ENCODE data around the gene DPPA2. TPM values are rescaled to one million over a fixed set of nuclear protein-coding genes. Genes with fewer than 3 reads are reported as not detected.

DPPA2 gene
- total RNA-seq, 2 experiments from 2014 or later: not detected

GRCh38 chr3:109275702-109276293 is 40.5 kb downstream of the DPPA2 start:
- CTCF ChIA-PET: interaction anchor here (1.2 kb wide), 1 partner anchor 12 kb away, joined by 3 read pairs; no protein-coding TSS in a partner anchor
- Mint-ChIP-seq H3K27ac (no peak overlapping the region), H3K9me3 (ENCODE audit: low read depth) (no peaks in the 10 kb centered on the region), H3K4me1 (no peaks in the 10 kb centered on the region), H3K36me3 (no peaks in the 10 kb centered on the region), H3K27me3 (peaks cover 2% of the 10 kb centered on the region), H3K4me3 (no peak overlapping the region)
- DNase-seq: no peak
- ATAC-seq: no peak

GRCh38 chr3:109270779-109271178 is 45.5 kb downstream of the DPPA2 start:
- no peaks in the 10 kb centered on the region for H3K4me1 Mint-ChIP-seq
- DNase-seq (no peak), ATAC-seq (no peak)
- CTCF ChIA-PET: no interaction called here
- no peak overlapping the region for H3K27ac Mint-ChIP-seq
- H3K9me3 Mint-ChIP-seq (ENCODE audit: low read depth): no peaks in the 10 kb centered on the region
- no peaks in the 10 kb centered on the region for H3K36me3 Mint-ChIP-seq
- peaks cover 5% of the 10 kb centered on the region for H3K27me3 Mint-ChIP-seq
- H3K4me3 Mint-ChIP-seq: no peak overlapping the region

GRCh38 chr3:109269577-109270275 is 46.6 kb downstream of the DPPA2 start:
- H3K9me3 Mint-ChIP-seq (ENCODE audit: low read depth): no peaks in the 10 kb centered on the region
- CTCF ChIA-PET: no interaction called here
- H3K27ac Mint-ChIP-seq: no peak overlapping the region
- H3K36me3 Mint-ChIP-seq: no peaks in the 10 kb centered on the region
- H3K27me3 Mint-ChIP-seq: peaks cover 5% of the 10 kb centered on the region
- no peak overlapping the region for H3K4me3 Mint-ChIP-seq
- DNase-seq (no peak), ATAC-seq (no peak)
- H3K4me1 Mint-ChIP-seq: no peaks in the 10 kb centered on the region

GRCh38 chr3:109268181-109268580 is 48.1 kb downstream of the DPPA2 start:
- Mint-ChIP-seq H3K9me3 (ENCODE audit: low read depth) (no peaks in the 10 kb centered on the region), H3K27me3 (peaks cover 2% of the 10 kb centered on the region), H3K27ac (no peak overlapping the region), H3K36me3 (no peaks in the 10 kb centered on the region), H3K4me1 (no peaks in the 10 kb centered on the region), H3K4me3 (no peak overlapping the region)
- CTCF ChIA-PET: no interaction called here
- ATAC-seq: no peak
- DNase-seq: no peak

GRCh38 chr3:109265295-109265694 is 51.0 kb downstream of the DPPA2 start:
- no peaks in the 10 kb centered on the region for H3K4me1 Mint-ChIP-seq
- H3K27ac Mint-ChIP-seq: no peak overlapping the region
- H3K4me3 Mint-ChIP-seq: no peak overlapping the region
- no peak for ATAC-seq
- no peaks in the 10 kb centered on the region for H3K36me3 Mint-ChIP-seq
- no peak for DNase-seq
- CTCF ChIA-PET: no interaction called here
- H3K27me3 Mint-ChIP-seq: peaks cover 2% of the 10 kb centered on the region
- H3K9me3 Mint-ChIP-seq (ENCODE audit: low read depth): no peaks in the 10 kb centered on the region

- Mint-ChIP-seq H3K4me3 (no peak overlapping the region), H3K4me1 (no peaks in the 10 kb centered on the region), H3K9me3 (ENCODE audit: low read depth) (no peaks in the 10 kb centered on the region), H3K36me3 (no peaks in the 10 kb centered on the region), H3K27ac (no peak overlapping the region), H3K27me3 (no peaks in the 10 kb centered on the region)
- DNase-seq (no peak), ATAC-seq (no peak)
- CTCF ChIA-PET: no interaction called here
These were observed 59.0 kb downstream of the DPPA2 start for GRCh38 chr3:109257269-109257668.

GRCh38 chr3:109254770-109255169 is 61.5 kb downstream of the DPPA2 start:
- ATAC-seq (no peak), DNase-seq (no peak)
- no peak overlapping the region for H3K4me3 Mint-ChIP-seq
- H3K27ac Mint-ChIP-seq: no peak overlapping the region
- no peaks in the 10 kb centered on the region for H3K9me3 Mint-ChIP-seq (ENCODE audit: low read depth)
- CTCF ChIA-PET: no interaction called here
- H3K27me3 Mint-ChIP-seq: no peaks in the 10 kb centered on the region
- H3K4me1 Mint-ChIP-seq: no peaks in the 10 kb centered on the region
- no peaks in the 10 kb centered on the region for H3K36me3 Mint-ChIP-seq

- Mint-ChIP-seq H3K9me3 (ENCODE audit: low read depth) (no peaks in the 10 kb centered on the region), H3K4me3 (no peak overlapping the region), H3K4me1 (no peaks in the 10 kb centered on the region), H3K27ac (no peak overlapping the region), H3K27me3 (no peaks in the 10 kb centered on the region), H3K36me3 (no peaks in the 10 kb centered on the region)
- CTCF ChIA-PET: no interaction called here
- ATAC-seq: no peak
- DNase-seq: no peak
These were observed 63.7 kb downstream of the DPPA2 start for GRCh38 chr3:109252641-109253040.

Other genes with a start within 250 kb of the DPPA2 start
- not detected for gene MORC1, start 198.4 kb downstream of the DPPA2 start, total RNA-seq
- gene C3orf85, start 179.8 kb downstream of the DPPA2 start, total RNA-seq: not detected
- gene DPPA4, start 21.0 kb upstream of the DPPA2 start, total RNA-seq: not detected